Fibroblast of lung (primary cell): ENCODE results near the gene FNBP1L. TPM values are rescaled to one million over a fixed set of nuclear protein-coding genes. Genes with fewer than 3 reads are reported as not detected.

Experiments used
- DNase-seq, 2 donors: peaks; one replicate each; pipeline versions ENCODE4 v3.0.0 to v3.0.0-alpha.2; 2010; ENCODE audit warnings: low read depth in 2 of 2
- H2AFZ ChIP-seq: 2 replicates; pipeline ENCODE4 v1.5.1; 2012; ENCODE audit warnings: low read length, control low read depth, inconsistent platforms
- H3K27ac ChIP-seq: 2 replicates; pipeline ENCODE4 v1.5.1; 2011; ENCODE audit warnings: low read length, control low read depth; ENCODE audit not compliant: insufficient read depth
- H3K27me3 ChIP-seq: 2 replicates; pipeline ENCODE4 v1.5.1; 2011; ENCODE audit warnings: mild to moderate bottlenecking, low read length; ENCODE audit not compliant: control insufficient read depth, insufficient read depth
- H3K36me3 ChIP-seq: 2 replicates; pipeline ENCODE4 v1.5.1; 2011; ENCODE audit warnings: low read length; ENCODE audit not compliant: control insufficient read depth, insufficient read depth
- H3K4me1 ChIP-seq: 2 replicates; pipeline ENCODE4 v1.5.1; 2011; ENCODE audit warnings: low read length; ENCODE audit not compliant: control insufficient read depth, insufficient read depth; ENCODE audit errors: extremely low read depth
- H3K4me2 ChIP-seq: 2 replicates; pipeline ENCODE4 v1.5.1; 2011; ENCODE audit warnings: low read length, control low read depth; ENCODE audit not compliant: insufficient read depth; ENCODE audit errors: extremely low read depth
- H3K4me3 ChIP-seq, 4 experiments: fragments of 200-600 bp in 1 of 4; sonication (generic) in 1 of 4; replicated peaks in 1 of 4; 2 replicates each; pipeline ENCODE4 v1.5.1; 2011 to 2016; ENCODE audit warnings: low read length in 4 of 4, low read depth in 3 of 4, mild to moderate bottlenecking in 3 of 4, control low read depth in 2 of 4, inconsistent platforms in 1 of 4, mixed read lengths in 1 of 4; ENCODE audit not compliant: insufficient read depth in 1 of 4; ENCODE audit errors: control extremely low read depth in 1 of 4
- H3K79me2 ChIP-seq: 2 replicates; pipeline ENCODE4 v1.5.1; 2012; ENCODE audit warnings: mild to moderate bottlenecking, low read length, inconsistent platforms; ENCODE audit not compliant: control insufficient read depth, insufficient read depth
- H3K9ac ChIP-seq: 2 replicates; pipeline ENCODE4 v1.5.1; 2011; ENCODE audit warnings: mild to moderate bottlenecking, low read length, control low read depth; ENCODE audit not compliant: insufficient read depth
- H3K9me3 ChIP-seq: 2 replicates; pipeline ENCODE4 v1.5.1; 2012; ENCODE audit warnings: low read depth, low read length; ENCODE audit not compliant: control insufficient read depth, insufficient read depth
- H4K20me1 ChIP-seq: 2 replicates; pipeline ENCODE4 v1.5.1; 2011; ENCODE audit warnings: low read length; ENCODE audit not compliant: control insufficient read depth, insufficient read depth; ENCODE audit errors: extremely low read depth
- CTCF ChIP-seq, 2 donors: IDR thresholded peaks in 1 of 2; conservative IDR thresholded peaks in 1 of 2; 1 replicate in 1 of 2; 2 replicates in 1 of 2; pipeline ENCODE4 v1.5.1; 2011 to 2012; ENCODE audit warnings: low read length in 2 of 2, control low read depth in 1 of 2, inconsistent platforms in 1 of 2, low read depth in 1 of 2, mild to moderate bottlenecking in 1 of 2
- EZH2 ChIP-seq: IDR thresholded peaks from 2 replicates; pipeline ENCODE4 v1.5.1; 2012; ENCODE audit warnings: low read length, control low read depth, mild to moderate bottlenecking; ENCODE audit errors: missing control alignments
- polyA plus RNA-seq, 2 donors: library from polyadenylated mRNA; depleted of rRNA in 1 of 2; stranded (reverse) in 1 of 2; unstranded in 1 of 2; fragments of >200 nt; gene quantifications; 2 replicates each; pipeline ENCODE4 v1.2.1, GENCODE V29; 2011 to 2012; ENCODE audit warnings: missing spikeins in 1 of 2
- total RNA-seq: library from RNA; depleted of rRNA; stranded (reverse); fragments of >200 nt; gene quantifications from 2 replicates; pipeline ENCODE4 v1.2.1, GENCODE V29; 2014

Gene FNBP1L
- total and polyA plus RNA-seq, 2 donors (not counting 1 experiment from before 2014, with no cell fraction given): 3.0 to 4.1 TPM

GRCh38 chr1:93585059-93585966 lies 137.4 kb downstream of the FNBP1L start:
- DNase-seq: peak in 1 of 2 donors; percentile 50
- peaks cover 25% of the 10 kb centered on the region for H3K36me3 ChIP-seq
- H3K4me1 ChIP-seq: peaks cover 8% of the 10 kb centered on the region
- H3K27ac ChIP-seq: no peak overlapping the region
- TF ChIP-seq EZH2 (no peak), CTCF (conservative IDR thresholded peaks at IDR 0.05 in 1 of 2, IDR thresholded peaks at IDR 0.05 in 1 of 2; ENCODE audit: low read depth in 1 of 2, low read length in 2 of 2) (no peak)
- H3K9me3 ChIP-seq: no peaks in the 10 kb centered on the region
- no peak overlapping the region for H3K4me2 ChIP-seq
- H3K79me2 ChIP-seq: peaks cover 9% of the 10 kb centered on the region
- H3K27me3 ChIP-seq: no peaks in the 10 kb centered on the region
- H2AFZ ChIP-seq: no peak overlapping the region
- H3K9ac ChIP-seq: no peak overlapping the region
- no peak overlapping the region for H3K4me3 ChIP-seq
- H4K20me1 ChIP-seq: no peaks in the 10 kb centered on the region

- Histone ChIP-seq H2AFZ (no peak overlapping the region), H3K9ac (no peak overlapping the region), H3K79me2 (peaks cover 20% of the 10 kb centered on the region), H3K4me2 (no peak overlapping the region), H3K9me3 (no peaks in the 10 kb centered on the region), H3K4me3 (no peak overlapping the region), H4K20me1 (no peaks in the 10 kb centered on the region), H3K27ac (no peak overlapping the region), H3K27me3 (no peaks in the 10 kb centered on the region), H3K4me1 (peaks cover 8% of the 10 kb centered on the region), H3K36me3 (peaks cover 22% of the 10 kb centered on the region)
- TF ChIP-seq EZH2: no peak
- TF ChIP-seq CTCF (conservative IDR thresholded peaks at IDR 0.05 in 1 of 2, IDR thresholded peaks at IDR 0.05 in 1 of 2; ENCODE audit: low read depth in 1 of 2, low read length in 2 of 2): no peak
- no peak for DNase-seq
These were observed 139.4 kb downstream of the FNBP1L start for GRCh38 chr1:93587354-93587753.

- H3K4me2 ChIP-seq: no peak overlapping the region
- peaks cover 15% of the 10 kb centered on the region for H3K36me3 ChIP-seq
- no peaks in the 10 kb centered on the region for H3K9me3 ChIP-seq
- H3K27ac ChIP-seq: no peak overlapping the region
- H2AFZ ChIP-seq: no peak overlapping the region
- TF ChIP-seq EZH2 (no peak), CTCF (conservative IDR thresholded peaks at IDR 0.05 in 1 of 2, IDR thresholded peaks at IDR 0.05 in 1 of 2; ENCODE audit: low read depth in 1 of 2, low read length in 2 of 2) (no peak)
- no peak overlapping the region for H3K9ac ChIP-seq
- no peaks in the 10 kb centered on the region for H4K20me1 ChIP-seq
- DNase-seq: peak in 1 of 2 donors; percentile 48
- peaks cover 24% of the 10 kb centered on the region for H3K79me2 ChIP-seq
- H3K27me3 ChIP-seq: no peaks in the 10 kb centered on the region
- no peak overlapping the region for H3K4me3 ChIP-seq
- H3K4me1 ChIP-seq: peaks cover 8% of the 10 kb centered on the region
These were observed 140.3 kb downstream of the FNBP1L start for GRCh38 chr1:93588206-93588605.
